Ureter (tissue), 1 donor: ENCODE results near the gene KCNQ1. TPM values are rescaled to one million over a fixed set of nuclear protein-coding genes. Genes with fewer than 3 reads are reported as not detected.
A peak's percentile ranks its signal among the peaks of the same experiment; 100 is the strongest.

Experiments
- DNase-seq: peaks from one replicate; pipeline ENCODE4 v3.0.0-alpha.2; 2020; ENCODE audit warnings: low spot score
- total RNA-seq: library from RNA; stranded (reverse); gene quantifications from one replicate; pipeline ENCODE4 v1.2.4, GENCODE V29; 2023
- donor health status: DM: yes; HTN: yes; CAD: no.

Gene KCNQ1
- total RNA-seq, 1 donor from 2014 or later = 63.0 TPM

DNA sequence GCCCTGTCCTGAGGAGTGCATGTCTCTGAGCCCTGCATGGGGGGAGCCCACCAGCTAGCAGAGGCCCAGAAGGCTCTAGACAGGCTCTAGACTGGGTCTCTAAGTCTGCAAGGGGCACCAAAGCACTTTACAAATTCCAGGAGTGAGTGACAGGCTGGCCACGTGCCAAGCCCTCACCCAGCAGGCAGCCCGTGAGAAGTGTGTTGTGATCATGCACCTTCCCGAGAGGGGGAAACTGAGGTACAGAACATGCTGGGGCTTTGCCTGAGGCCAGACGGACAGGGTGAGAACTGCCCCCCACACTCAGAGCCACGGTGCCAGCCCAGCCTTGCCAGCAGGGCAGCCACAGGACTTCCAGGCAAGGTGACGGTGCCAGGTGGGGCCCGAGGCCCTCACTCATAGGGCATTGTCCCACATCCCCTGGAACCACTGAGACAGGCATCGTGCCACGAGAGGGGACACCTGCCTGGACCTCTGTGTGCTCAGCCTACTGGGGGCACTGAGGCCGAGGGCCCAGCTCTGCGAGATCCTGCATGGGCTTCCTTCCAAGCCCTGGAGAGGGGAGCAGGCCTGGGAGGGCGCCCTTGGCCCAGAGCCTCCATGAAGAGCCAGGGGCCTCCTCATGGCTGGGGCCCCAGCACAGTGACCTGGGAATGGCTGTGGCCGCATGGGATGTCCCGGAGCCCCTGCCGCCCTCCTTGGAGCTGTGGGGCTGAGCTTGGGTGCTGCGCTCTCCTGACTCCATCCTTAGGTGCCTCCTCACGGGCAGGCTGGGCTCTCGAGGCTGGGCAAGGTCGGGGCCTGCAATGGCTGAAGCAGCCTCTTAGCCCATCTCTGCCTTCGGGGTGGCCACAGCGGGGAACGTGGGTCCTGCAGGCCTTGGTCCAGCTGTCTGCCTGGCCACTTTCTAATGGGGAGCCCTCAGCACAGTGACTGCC is 133.5 kb downstream of the KCNQ1 start:
- DNase-seq = peak; percentile 31

GRCh38 chr11:2578929-2579270 is 134.1 kb downstream of the KCNQ1 start:
- DNase-seq = peak; percentile 38

DNA sequence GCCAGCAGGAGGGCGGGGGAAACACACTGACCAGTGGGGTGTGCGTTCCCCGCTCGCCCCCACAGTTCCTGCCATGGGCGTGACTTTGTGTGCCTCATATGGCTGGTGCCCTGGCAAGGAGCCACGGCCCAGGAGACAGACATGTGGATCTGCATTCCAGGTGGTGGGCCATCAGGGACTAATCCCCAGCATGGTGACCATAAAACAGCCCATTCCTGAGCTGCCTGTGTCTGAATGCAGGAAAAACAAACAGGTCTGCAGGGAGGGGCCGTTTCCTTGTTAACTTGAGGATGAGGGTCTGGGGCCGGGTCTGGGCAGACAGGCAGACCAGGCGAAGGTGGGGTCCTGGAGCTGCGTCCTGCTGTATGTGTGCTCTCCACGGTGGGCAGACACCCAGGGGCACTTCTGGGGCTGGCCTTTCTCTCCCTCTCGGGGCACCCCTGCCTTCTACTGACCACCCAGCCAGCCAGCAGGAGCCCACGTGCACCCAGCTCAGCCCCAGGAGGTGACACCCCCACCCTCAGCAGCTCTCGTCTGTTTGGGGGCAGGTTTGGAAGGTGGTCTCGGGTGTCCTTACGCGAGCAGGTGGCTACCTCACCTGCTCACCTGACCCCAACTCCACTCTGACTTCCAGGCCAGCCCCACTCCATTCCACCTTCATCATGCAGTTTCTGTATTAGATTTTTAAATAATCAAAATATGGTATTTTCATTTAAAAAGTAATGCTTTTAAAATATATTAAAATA is 134.7 kb downstream of the KCNQ1 start:
- peak; percentile 37 for DNase-seq

GRCh38 chr11:2580061-2580421 is 135.2 kb downstream of the KCNQ1 start:
- DNase-seq = peak; percentile 38

DNA sequence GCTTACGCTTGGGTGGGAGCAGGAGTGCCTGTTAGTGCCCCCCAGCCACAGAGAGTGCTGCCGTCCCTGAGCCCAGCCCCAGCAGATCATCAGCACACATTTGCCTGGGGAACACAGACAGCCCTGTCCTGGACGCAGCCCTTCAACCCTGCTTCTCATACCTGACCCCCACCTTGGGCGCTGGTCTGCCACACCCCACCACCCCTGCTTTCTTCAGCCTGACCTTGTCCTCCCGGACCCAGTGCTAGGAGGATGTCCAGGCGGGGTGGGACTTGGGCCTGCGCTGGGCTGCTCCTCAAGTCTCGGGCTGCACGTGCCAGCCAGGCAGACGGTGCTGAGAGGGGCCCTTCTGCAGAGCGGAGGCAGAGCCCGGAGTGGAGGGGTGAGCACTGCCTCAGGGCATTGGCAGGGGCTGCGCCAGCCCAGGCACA is 135.8 kb downstream of the KCNQ1 start:
- DNase-seq = peak; percentile 35

DNA sequence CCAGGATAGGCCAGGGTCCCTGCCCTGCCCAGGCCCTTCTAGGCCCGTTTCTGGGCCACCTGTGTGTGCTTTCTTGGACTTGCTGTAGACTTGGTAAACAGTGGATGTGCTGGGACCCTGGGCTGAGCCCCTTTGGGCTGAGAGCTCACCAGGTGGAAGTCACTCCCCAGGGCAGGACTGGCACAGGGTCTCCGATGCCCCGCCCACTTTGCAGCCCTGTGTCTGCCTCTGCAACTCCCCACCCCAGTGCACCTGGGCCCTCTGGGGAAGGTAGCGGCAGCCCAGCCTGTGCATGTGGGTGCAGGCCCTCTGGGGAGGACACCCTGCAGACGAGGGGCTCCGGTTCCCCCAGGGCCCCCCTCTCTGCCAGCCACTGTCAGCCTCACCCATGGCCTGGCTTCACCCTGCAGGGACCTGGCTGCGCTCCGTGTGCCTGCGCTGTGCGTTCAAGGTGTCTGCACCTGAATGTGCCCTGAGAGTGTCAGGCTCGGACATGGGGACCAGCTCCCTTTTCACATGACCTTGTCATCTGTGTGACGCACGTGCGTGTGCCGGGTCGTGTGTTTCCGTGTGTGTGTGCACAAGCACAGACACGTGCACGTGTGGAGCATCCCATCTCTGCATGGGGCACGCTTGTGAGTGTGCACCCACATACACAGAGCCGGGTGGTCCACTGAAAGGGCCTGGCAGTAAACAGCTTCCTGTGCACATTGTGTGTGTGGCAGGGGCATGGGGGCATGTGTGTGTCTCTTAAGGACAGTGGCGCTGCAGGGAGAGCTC is 136.5 kb downstream of the KCNQ1 start:
- DNase-seq = peak; percentile 41

DNA sequence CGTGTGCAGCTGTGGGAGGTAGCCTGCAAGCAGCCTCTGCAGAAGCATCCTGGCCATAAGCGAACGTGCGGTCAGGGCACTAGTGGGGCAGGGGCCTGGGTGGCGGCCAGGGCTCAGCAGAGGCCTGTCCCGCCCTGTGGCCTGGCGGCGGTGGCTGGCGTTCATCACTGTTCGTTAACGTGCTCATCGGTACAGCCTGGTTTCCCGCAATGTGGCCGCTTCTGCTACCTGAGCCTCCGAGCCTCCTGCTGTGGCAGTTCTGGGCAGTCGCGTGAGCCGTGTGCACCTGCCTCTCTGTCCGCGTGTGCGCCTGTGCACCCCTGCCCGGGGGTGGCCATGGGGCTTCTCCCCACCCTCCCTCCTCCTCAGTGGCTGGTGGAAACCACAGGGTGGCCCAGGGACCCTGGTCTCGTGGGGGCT is 137.1 kb downstream of the KCNQ1 start:
- no peak for DNase-seq

DNA sequence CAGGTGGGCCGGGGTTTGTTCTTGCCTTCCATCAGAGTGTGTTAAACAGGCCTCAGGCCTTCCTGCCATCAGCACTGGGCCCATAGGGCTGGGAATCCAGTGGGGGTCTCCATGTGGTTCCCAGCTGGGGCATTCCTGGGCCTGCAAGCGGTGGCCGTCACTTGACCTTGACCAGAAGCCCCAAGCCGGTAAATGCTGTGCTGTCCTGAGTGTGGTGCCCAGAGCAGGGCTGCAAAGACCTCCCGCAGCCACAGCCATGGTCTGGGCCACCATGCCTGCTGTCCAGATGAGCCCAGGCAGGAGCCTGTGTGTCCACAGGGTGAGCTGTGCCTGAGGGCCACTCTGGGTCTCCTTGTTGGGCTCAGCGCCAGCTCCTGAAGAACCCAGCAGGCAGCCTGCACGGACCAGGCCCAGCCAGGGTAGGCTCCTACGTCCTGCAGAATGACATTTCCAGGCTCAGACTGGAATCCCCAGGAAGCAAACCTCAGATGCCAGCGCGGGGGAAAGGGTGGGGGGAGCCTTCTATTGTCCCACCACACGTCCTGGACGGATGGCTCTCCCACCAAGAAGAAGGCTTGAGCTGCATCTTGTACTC is 137.6 kb downstream of the KCNQ1 start:
- peak; percentile 40 for DNase-seq

DNA sequence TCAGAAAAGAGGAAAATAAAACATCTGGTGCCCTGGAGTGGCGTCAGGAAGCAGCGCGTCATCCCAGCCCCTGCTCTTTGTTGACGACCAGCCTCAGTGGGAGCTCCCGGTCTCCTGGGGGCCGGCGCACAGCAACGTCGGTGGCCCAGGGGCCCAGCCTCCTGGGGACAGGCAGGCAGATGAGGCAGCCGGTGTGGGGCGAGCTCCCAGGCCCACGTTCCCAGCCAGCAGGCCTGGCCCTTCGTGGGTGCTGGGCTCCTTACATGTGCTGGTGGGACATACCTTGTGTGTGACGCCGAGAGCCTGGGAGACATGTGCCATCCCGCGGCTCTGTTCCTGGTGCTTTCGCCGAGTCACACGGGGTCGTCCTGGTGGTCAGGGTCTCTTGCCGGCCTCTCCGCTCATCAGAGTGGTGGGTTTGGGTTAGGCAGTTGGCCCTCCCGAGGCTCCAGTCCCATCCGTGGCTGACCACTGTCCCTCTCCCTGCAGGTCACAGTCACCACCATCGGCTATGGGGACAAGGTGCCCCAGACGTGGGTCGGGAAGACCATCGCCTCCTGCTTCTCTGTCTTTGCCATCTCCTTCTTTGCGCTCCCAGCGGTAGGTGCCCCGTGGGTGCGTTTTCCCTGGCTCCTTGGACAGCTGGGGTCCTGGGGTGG is 138.3 kb downstream of the KCNQ1 start:
- peak; percentile 36 for DNase-seq

DNA sequence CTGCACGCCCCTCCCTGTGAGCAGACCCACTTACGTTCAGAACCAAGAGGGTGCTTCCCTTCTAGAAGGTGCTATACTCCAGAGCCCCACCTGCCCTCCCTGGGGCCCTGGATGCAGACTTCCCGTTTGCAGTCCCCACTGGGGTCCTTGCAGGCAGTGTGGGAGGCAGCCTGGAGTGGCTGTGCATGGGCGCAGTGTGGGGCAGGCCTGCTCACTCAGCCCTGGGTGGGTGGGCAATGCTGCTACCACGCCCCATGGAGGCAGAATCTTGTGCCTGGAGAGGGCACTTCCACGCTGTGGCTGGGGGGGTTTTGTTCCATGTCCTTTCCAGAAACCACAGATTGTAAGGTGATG is 138.8 kb downstream of the KCNQ1 start:
- peak; percentile 36 for DNase-seq

- no peak for DNase-seq
These were observed 139.6 kb downstream of the KCNQ1 start for GRCh38 chr11:2584434-2584811.

DNA sequence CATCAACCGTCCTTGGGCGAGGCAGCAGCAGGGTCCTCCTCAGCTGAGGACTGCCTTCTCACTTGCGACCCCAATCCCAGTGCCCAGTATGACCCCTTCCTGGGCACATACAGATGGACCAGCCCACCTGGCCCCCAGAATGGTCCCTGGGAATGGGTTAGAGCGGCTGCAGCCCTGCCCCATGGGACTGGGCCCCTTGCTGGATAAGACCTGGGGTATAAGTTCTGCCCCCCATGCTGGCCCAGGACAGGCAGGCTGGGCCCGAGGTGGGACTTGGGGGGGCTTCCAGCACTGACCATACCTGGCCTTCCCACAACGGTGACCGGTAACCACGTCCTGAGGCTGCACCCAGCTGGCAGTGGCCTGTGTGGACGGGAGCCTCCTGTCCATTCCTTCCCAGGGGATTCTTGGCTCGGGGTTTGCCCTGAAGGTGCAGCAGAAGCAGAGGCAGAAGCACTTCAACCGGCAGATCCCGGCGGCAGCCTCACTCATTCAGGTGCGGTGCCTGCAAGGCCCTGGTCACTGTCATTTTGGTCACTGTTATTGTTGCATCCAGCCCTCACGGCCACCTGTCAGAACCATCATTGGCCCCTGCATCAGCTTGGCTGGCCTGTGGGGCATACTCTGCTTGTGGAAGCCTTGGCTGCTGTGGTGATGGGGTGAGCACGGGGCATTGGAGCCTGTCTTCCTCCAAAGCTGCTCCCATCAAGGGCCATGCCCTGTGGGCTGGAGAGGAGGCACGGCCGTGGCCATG is 140.2 kb downstream of the KCNQ1 start:
- no peak for DNase-seq

DNA sequence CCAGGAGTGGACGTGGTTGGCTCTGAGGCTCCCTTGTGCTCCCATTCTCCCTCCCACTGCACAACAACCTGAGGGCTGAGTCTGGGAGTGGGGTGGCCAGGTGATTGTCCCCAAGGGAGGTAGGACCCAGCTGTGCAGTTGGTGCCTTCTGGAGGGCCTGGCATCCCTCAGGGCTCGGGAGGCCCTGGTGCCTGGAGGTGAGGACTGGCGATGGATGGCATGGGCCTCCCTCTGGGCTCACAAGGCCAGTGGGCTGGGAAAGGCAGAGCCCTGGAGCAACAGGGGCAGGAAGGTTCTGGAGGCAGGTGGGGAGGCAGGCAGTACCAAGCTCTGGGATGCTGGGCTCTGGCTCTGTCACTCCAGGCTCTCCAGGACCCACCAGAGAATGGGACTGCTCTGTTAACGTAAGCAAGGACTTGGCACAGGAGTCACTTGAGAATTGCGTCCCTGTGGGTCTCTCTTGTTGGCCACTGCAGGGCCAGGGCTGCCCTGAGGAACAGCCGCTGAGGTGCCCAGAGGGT is 140.8 kb downstream of the KCNQ1 start:
- no peak for DNase-seq

GRCh38 chr11:2586087-2586792 is 141.4 kb downstream of the KCNQ1 start:
- DNase-seq = peak; percentile 39

- no peak for DNase-seq
These were observed 142.0 kb downstream of the KCNQ1 start for GRCh38 chr11:2586793-2587131.

- peak; percentile 39 for DNase-seq
These were observed 142.5 kb downstream of the KCNQ1 start for GRCh38 chr11:2587132-2587930.

GRCh38 chr11:2587976-2588748 is 143.4 kb downstream of the KCNQ1 start:
- peak; percentile 40 for DNase-seq
